ENCODE measurements around the gene NHERF2.

NHERF2 gene

DNA sequence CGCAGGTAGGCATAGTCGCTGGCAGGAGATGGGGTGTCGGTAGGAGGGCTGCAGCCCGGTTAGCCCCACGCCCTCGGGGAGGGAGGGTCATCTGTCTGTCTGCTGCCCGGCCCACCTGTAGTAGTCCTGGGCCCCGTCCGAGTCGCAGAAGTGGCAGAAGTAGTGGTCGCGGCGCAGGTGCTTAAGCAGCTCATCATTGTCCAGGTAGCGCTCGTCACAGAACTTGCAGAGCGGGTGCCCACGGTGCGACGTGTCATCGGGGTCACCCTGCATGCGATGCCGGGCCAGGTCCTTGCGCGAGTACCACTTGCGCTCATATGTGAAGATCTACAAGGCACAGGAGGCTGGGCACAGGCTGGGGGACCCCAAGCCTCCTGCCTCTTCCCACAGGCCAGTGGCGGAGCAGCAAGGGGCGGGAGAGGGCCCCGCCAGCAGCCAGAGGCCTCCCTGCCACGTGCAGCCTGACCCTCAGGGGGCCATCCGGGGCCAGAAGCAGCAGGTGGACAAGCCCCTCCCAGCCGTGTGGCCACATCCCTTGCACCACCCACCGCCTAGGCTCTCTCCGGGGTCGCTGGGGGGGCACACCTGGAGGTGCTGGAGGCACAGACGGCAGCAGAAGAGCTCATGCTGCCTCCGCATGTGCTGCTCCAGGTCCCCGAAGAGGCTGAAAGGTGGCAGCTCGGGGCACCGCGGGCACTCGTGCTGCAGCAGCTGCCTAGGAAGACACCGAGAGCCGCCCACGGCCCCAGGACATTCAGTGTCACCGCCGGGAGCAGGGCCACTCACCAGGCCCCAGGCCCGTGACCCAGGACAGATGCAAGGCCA, 24.1 kb upstream of the NHERF2 start:
- Histone ChIP-seq H3K79me1 (ENCODE audit: low read depth, low read length) (peaks cover 43% of the 10 kb centered on the region), H3K36me3 (replicated peaks in 1 of 2; ENCODE audit: control insufficient read depth in 2 of 2, insufficient read depth in 2 of 2, low read length in 2 of 2) (peaks cover 39 to 69% of the 10 kb centered on the region in 2 donors)
- no CpG with 5 or more reads among the region's 47 CpGs for WGBS, 2 donors (ENCODE audit: extremely low coverage in 2 of 2, insufficient read length in 2 of 2, insufficient replicate concordance in 1 of 2)

DNA sequence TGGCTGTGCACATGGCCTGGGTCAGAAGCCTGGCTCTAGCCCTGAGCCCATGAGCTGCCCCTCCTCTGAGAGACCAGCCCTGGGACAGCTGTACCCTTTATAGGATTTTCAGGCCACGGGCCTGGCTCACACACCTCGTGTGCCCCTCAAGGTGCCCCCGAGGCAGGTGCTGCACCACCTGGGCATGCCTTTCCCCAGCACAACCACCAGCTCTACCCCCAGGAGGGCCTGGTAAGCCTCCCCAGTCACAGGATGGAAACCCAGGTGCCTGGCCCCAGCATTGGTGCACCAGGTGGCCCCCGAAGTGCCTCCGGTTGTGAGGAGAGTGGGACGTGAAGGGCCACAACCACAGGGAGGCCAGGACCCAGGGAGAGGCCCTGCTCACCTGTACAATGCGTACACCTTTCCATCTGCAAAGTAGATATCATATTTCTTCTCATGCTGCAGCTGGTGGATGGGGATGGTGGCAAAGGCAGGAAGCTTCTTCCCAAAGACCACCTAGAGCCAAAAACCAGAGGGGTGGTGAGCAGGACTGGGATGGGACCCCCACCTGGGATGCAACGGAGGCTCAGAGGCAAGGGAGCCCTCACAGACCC, 23.4 kb upstream of the NHERF2 start:
- H3K4ac ChIP-seq (ENCODE audit: low read length) = no peak overlapping the region
- H2BK15ac ChIP-seq (ENCODE audit: low read length) = no peak overlapping the region
- H3K36me3 ChIP-seq (replicated peaks in 1 of 2; ENCODE audit: control insufficient read depth in 2 of 2, insufficient read depth in 2 of 2, low read length in 2 of 2) = peaks cover 39 to 69% of the 10 kb centered on the region in 2 donors
- H3K4me1 ChIP-seq (ENCODE audit: control insufficient read depth in 2 of 2, insufficient read depth in 1 of 2, low read depth in 1 of 2, low read length in 2 of 2) = peaks cover 17 to 21% of the 10 kb centered on the region in 2 donors
- peak overlapping the region in 1 of 2 donors; percentile 8 for H3K4me3 ChIP-seq (ENCODE audit: low read length in 2 of 2)
- H4K8ac ChIP-seq (ENCODE audit: low read depth, low read length) = no peak overlapping the region
- H3K27ac ChIP-seq (replicated peaks; ENCODE audit: low read length) = peak overlapping the region; percentile 29
- no peaks in the 10 kb centered on the region for H3K27me3 ChIP-seq (ENCODE audit: control insufficient read depth in 3 of 3, insufficient read depth in 3 of 3, low read depth in 1 of 3, low read length in 3 of 3)
- peak overlapping the region; percentile 70 for H3K23ac ChIP-seq (ENCODE audit: low read depth, low read length, poor library complexity)
- H3K9ac ChIP-seq (ENCODE audit: low read depth, low read length, poor library complexity) = no peak overlapping the region
- H2BK12ac ChIP-seq (ENCODE audit: low read length) = no peak overlapping the region
- peaks cover 46% of the 10 kb centered on the region for H3K79me1 ChIP-seq (ENCODE audit: low read depth, low read length)
- peak overlapping the region; percentile 0 for H2AK5ac ChIP-seq (ENCODE audit: low read depth, low read length)
- no CpG with 5 or more reads among the region's 8 CpGs for WGBS, 2 donors (ENCODE audit: extremely low coverage in 2 of 2, insufficient read length in 2 of 2, insufficient replicate concordance in 1 of 2)
- H3K9me3 ChIP-seq (replicated peaks in 1 of 2; ENCODE audit: control insufficient read depth in 2 of 2, insufficient read depth in 1 of 2, low read depth in 1 of 2, low read length in 2 of 2) = no peaks in the 10 kb centered on the region
- DNase-seq (ENCODE audit: low spot score) = no peak
- no peak overlapping the region for H3K14ac ChIP-seq (ENCODE audit: low read length)
- no peak overlapping the region for H2BK5ac ChIP-seq (ENCODE audit: low read length)
- no peak overlapping the region for H2BK120ac ChIP-seq (ENCODE audit: low read depth, low read length)
- H3K4me2 ChIP-seq (ENCODE audit: insufficient read depth, low read length, poor library complexity, severe bottlenecking) = no peak overlapping the region
- H4K91ac ChIP-seq (ENCODE audit: low read depth, low read length, poor library complexity) = no peak overlapping the region
- no peak overlapping the region for H2AFZ ChIP-seq (ENCODE audit: low read length)
- peak overlapping the region; percentile 57 for H3K18ac ChIP-seq (ENCODE audit: low read length)

More for the DNA sequence above, 24.1 kb upstream of the NHERF2 start:
- H3K27me3 ChIP-seq (ENCODE audit: control insufficient read depth in 3 of 3, insufficient read depth in 3 of 3, low read depth in 1 of 3, low read length in 3 of 3) = no peaks in the 10 kb centered on the region
- peak overlapping the region; percentile 92 for H4K8ac ChIP-seq (ENCODE audit: low read depth, low read length)
- H3K14ac ChIP-seq (ENCODE audit: low read length) = no peak overlapping the region
- H2BK12ac ChIP-seq (ENCODE audit: low read length) = no peak overlapping the region
- no peak overlapping the region for H2BK15ac ChIP-seq (ENCODE audit: low read length)
- no peak overlapping the region for H3K9ac ChIP-seq (ENCODE audit: low read depth, low read length, poor library complexity)
- H3K18ac ChIP-seq (ENCODE audit: low read length) = peak overlapping the region; percentile 38
- no peak for DNase-seq (ENCODE audit: low spot score)
- H2BK120ac ChIP-seq (ENCODE audit: low read depth, low read length) = no peak overlapping the region
- peak overlapping the region; percentile 55 for H3K23ac ChIP-seq (ENCODE audit: low read depth, low read length, poor library complexity)
- H3K4me2 ChIP-seq (ENCODE audit: insufficient read depth, low read length, poor library complexity, severe bottlenecking) = no peak overlapping the region
- H3K27ac ChIP-seq (replicated peaks; ENCODE audit: low read length) = no peak overlapping the region
- no peaks in the 10 kb centered on the region for H3K9me3 ChIP-seq (replicated peaks in 1 of 2; ENCODE audit: control insufficient read depth in 2 of 2, insufficient read depth in 1 of 2, low read depth in 1 of 2, low read length in 2 of 2)
- peak overlapping the region in 1 of 2 donors; percentile 59 for H3K4me3 ChIP-seq (ENCODE audit: low read length in 2 of 2)
- H2AFZ ChIP-seq (ENCODE audit: low read length) = no peak overlapping the region
- peaks cover 12 to 16% of the 10 kb centered on the region in 2 donors for H3K4me1 ChIP-seq (ENCODE audit: control insufficient read depth in 2 of 2, insufficient read depth in 1 of 2, low read depth in 1 of 2, low read length in 2 of 2)
- H2AK5ac ChIP-seq (ENCODE audit: low read depth, low read length) = peak overlapping the region; percentile 35
- H3K4ac ChIP-seq (ENCODE audit: low read length) = no peak overlapping the region
- H2BK5ac ChIP-seq (ENCODE audit: low read length) = no peak overlapping the region
- no peak overlapping the region for H4K91ac ChIP-seq (ENCODE audit: low read depth, low read length, poor library complexity)

DNA sequence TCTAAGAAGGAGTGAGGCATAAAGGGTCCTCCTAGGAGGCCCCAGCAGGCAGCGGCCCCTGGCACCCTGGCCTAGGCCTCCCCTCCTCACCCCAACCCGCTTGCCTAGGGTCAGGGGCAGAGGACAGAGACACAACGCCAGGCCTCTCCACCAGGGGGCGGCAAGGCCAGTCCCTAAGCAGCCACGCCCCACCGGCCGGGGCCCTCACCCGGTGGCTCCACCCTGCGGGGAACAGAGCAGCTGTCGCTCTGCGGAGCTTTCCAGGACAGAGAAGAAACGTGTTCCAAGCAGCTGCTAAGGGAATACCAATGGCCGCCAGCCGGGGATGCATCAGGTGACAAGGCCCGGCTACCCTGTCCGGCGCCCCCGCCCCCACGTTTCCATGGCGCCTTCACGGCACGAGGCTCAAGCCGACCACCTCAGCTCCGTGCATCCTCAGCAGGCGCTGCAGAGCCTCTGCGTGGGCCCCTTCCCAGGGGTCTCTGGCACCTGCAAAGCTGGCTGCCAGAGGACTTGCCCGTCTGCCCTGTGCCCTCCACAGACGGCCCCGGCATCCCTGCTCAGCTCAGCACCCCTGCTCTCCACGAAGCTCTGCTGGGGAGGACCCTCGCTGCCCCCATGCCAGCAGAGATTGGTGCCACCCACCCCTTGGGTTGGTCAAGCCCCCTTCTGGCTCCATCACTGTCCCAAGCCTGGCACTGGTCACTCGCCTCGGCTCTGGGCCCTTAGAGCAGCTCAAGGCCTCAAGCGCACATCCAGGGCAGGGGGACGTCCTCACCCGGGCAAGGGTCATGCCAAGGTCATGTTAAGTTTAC, 22.7 kb upstream of the NHERF2 start:
- Histone ChIP-seq H3K18ac (ENCODE audit: low read length) (peak overlapping the region; percentile 95), H3K14ac (ENCODE audit: low read length) (peak overlapping the region; percentile 89), H3K23ac (ENCODE audit: low read depth, low read length, poor library complexity) (peak overlapping the region; percentile 70), H3K4me2 (ENCODE audit: insufficient read depth, low read length, poor library complexity, severe bottlenecking) (peak overlapping the region; percentile 67), H2BK15ac (ENCODE audit: low read length) (peak overlapping the region; percentile 65), H4K91ac (ENCODE audit: low read depth, low read length, poor library complexity) (peak overlapping the region; percentile 53), H3K36me3 (replicated peaks in 1 of 2; ENCODE audit: control insufficient read depth in 2 of 2, insufficient read depth in 2 of 2, low read length in 2 of 2) (peaks cover 36 to 66% of the 10 kb centered on the region in 2 donors), H3K79me1 (ENCODE audit: low read depth, low read length) (peaks cover 49% of the 10 kb centered on the region), H3K4ac (ENCODE audit: low read length) (no peak overlapping the region), H2BK12ac (ENCODE audit: low read length) (peak overlapping the region; percentile 58), H3K9me3 (replicated peaks in 1 of 2; ENCODE audit: control insufficient read depth in 2 of 2, insufficient read depth in 1 of 2, low read depth in 1 of 2, low read length in 2 of 2) (no peaks in the 10 kb centered on the region), H3K27me3 (ENCODE audit: control insufficient read depth in 3 of 3, insufficient read depth in 3 of 3, low read depth in 1 of 3, low read length in 3 of 3) (no peaks in the 10 kb centered on the region), H3K9ac (ENCODE audit: low read depth, low read length, poor library complexity) (peak overlapping the region; percentile 86), H2AFZ (ENCODE audit: low read length) (peak overlapping the region; percentile 44), H4K8ac (ENCODE audit: low read depth, low read length) (no peak overlapping the region), H3K4me3 (ENCODE audit: low read length in 2 of 2) (peak overlapping the region; percentile 8 to 43), H3K4me1 (ENCODE audit: control insufficient read depth in 2 of 2, insufficient read depth in 1 of 2, low read depth in 1 of 2, low read length in 2 of 2) (peaks cover 23 to 28% of the 10 kb centered on the region in 2 donors), H3K27ac (replicated peaks; ENCODE audit: low read length) (peak overlapping the region; percentile 81), H2AK5ac (ENCODE audit: low read depth, low read length) (peak overlapping the region; percentile 99), H2BK120ac (ENCODE audit: low read depth, low read length) (peak overlapping the region; percentile 97), H2BK5ac (ENCODE audit: low read length) (peak overlapping the region; percentile 94)
- WGBS, 2 donors (ENCODE audit: extremely low coverage in 2 of 2, insufficient read length in 2 of 2, insufficient replicate concordance in 1 of 2) = no CpG with 5 or more reads among the region's 36 CpGs
- DNase-seq (ENCODE audit: low spot score) = peak; percentile 93

Data from neuronal stem cell (in vitro differentiated cells).